Thoracic aorta (tissue), 2 donors: ENCODE results near the gene ZC3HAV1L. TPM values are rescaled to one million over a fixed set of nuclear protein-coding genes. Genes with fewer than 3 reads are reported as not detected.

Source experiments
- ATAC-seq: fragments of 150-250 bp; one replicate; pipeline ENCODE4 v1.8.0; 2017; ENCODE audit warnings: low read depth; ENCODE audit not compliant: insufficient number of reproducible peaks, low FRiP score
- DNase-seq: peaks from one replicate; pipeline ENCODE4 v3.0.0-alpha.2; 2020; ENCODE audit warnings: low spot score
- H3K27ac ChIP-seq, 2 donors: fragments of 200-600 bp; sonication (generic); 1 replicate in 1 of 2; 2 replicates in 1 of 2; pipeline ENCODE4 v1.5.1; 2016; ENCODE audit warnings: mild to moderate bottlenecking in 2 of 2, moderate library complexity in 2 of 2
- H3K27me3 ChIP-seq: fragments of 200-600 bp; sonication (generic); replicated peaks from 2 replicates; pipeline ENCODE4 v1.6.0; 2016; ENCODE audit warnings: mild to moderate bottlenecking; ENCODE audit not compliant: insufficient read depth
- H3K36me3 ChIP-seq: fragments of 200-600 bp; sonication (generic); one replicate; pipeline ENCODE4 v1.5.1; 2016
- H3K4me1 ChIP-seq, 2 donors: fragments of 200-600 bp; sonication (generic); 1 replicate in 1 of 2; 2 replicates in 1 of 2; pipeline versions ENCODE4 v1.5.1 to v1.6.0; 2016; ENCODE audit warnings: low read depth in 2 of 2, mild to moderate bottlenecking in 1 of 2; ENCODE audit not compliant: control insufficient read depth in 1 of 2
- H3K4me3 ChIP-seq: fragments of 200-600 bp; sonication (generic); 2 replicates; pipeline ENCODE4 v1.5.1; 2016; ENCODE audit warnings: mild to moderate bottlenecking
- H3K9me3 ChIP-seq: fragments of 200-600 bp; sonication (generic); 2 replicates; pipeline ENCODE4 v1.5.1; 2016
- CTCF ChIP-seq: fragments of 200-600 bp; sonication (generic); IDR thresholded peaks from one replicate; pipeline ENCODE4 v1.5.1; 2019; ENCODE audit warnings: antibody characterized with exemption
- total RNA-seq, 2 donors: library from RNA; depleted of rRNA; stranded (reverse); fragments of >200 nt; gene quantifications; one replicate each; pipeline versions ENCODE4 v1.1.0 to v1.2.3, GENCODE V29; 2016

Gene ZC3HAV1L
- total RNA-seq, 2 donors from 2014 or later: 10.4 to 22.7 TPM

GRCh38 chr7:139046143-139046542 is 10.3 kb upstream of the ZC3HAV1L start:
- no peaks in the 10 kb centered on the region for H3K9me3 ChIP-seq
- no peak for DNase-seq
- H3K36me3 ChIP-seq: peaks cover 20% of the 10 kb centered on the region
- TF ChIP-seq CTCF: no peak
- no peak for ATAC-seq
- no peaks in the 10 kb centered on the region for H3K27me3 ChIP-seq
- H3K4me1 ChIP-seq: no peaks in the 10 kb centered on the region
- H3K27ac ChIP-seq: no peak overlapping the region
- no peak overlapping the region for H3K4me3 ChIP-seq

- Histone ChIP-seq H3K4me1 (no peaks in the 10 kb centered on the region), H3K27ac (no peak overlapping the region), H3K9me3 (no peaks in the 10 kb centered on the region), H3K36me3 (peaks cover 19% of the 10 kb centered on the region), H3K27me3 (no peaks in the 10 kb centered on the region), H3K4me3 (no peak overlapping the region)
- ATAC-seq (no peak), DNase-seq (no peak)
- no peak for TF ChIP-seq CTCF
These were observed 9.3 kb upstream of the ZC3HAV1L start for GRCh38 chr7:139044813-139045794.

- no peak overlapping the region for H3K4me3 ChIP-seq
- ATAC-seq: no peak
- DNase-seq: no peak
- peaks cover 13% of the 10 kb centered on the region for H3K36me3 ChIP-seq
- no peaks in the 10 kb centered on the region for H3K4me1 ChIP-seq
- no peak for TF ChIP-seq CTCF
- H3K27ac ChIP-seq: no peak overlapping the region
- no peaks in the 10 kb centered on the region for H3K27me3 ChIP-seq
- no peaks in the 10 kb centered on the region for H3K9me3 ChIP-seq
These were observed 8.3 kb upstream of the ZC3HAV1L start for GRCh38 chr7:139043823-139044812.

GRCh38 chr7:139041378-139042085 is 5.7 kb upstream of the ZC3HAV1L start:
- no peak for TF ChIP-seq CTCF
- H3K4me3 ChIP-seq: no peak overlapping the region
- H3K4me1 ChIP-seq: no peaks in the 10 kb centered on the region
- no peaks in the 10 kb centered on the region for H3K27me3 ChIP-seq
- peaks cover 3% of the 10 kb centered on the region for H3K36me3 ChIP-seq
- ATAC-seq (no peak), DNase-seq (no peak)
- no peak overlapping the region for H3K27ac ChIP-seq
- H3K9me3 ChIP-seq: no peaks in the 10 kb centered on the region
